Spleen (tissue), 7 donors: Measurements from ENCODE around the gene PKIG.

Experiments used
- CTCF ChIP-seq, 11 experiments: fragments of 200-600 bp in 7 of 11; fragments of 450-650 bp in 4 of 11; sonication (generic) in 4 of 11; IDR thresholded peaks in 8 of 11; conservative IDR thresholded peaks in 3 of 11; 1 replicate in 7 of 11; 2 replicates in 4 of 11; pipeline versions ENCODE4 v1.4.0 to v1.8.0; 2016 to 2021; ENCODE audit warnings: antibody characterized with exemption in 11 of 11, inconsistent platforms in 4 of 11, mild to moderate bottlenecking in 1 of 11
- POLR2A ChIP-seq, 3 donors: fragments of 450-650 bp; IDR thresholded peaks; one replicate each; pipeline ENCODE4 v1.5.1; 2017; ENCODE audit warnings: antibody characterized with exemption in 3 of 3, mild to moderate bottlenecking in 1 of 3
- POLR2AphosphoS5 ChIP-seq, 3 donors: sonication (generic); formaldehyde crosslinking; IDR thresholded peaks; one replicate each; pipeline ENCODE4 v1.5.1; 2017; ENCODE audit warnings: antibody characterized with exemption in 3 of 3
- donor health status: DM: no; HTN: no; CAD: no; lungs with moderate emphysema.
- donor health status: DM: no; HTN: no; CAD: no.
- donor health status: DM: no; HTN: no; CAD: no.

GRCh38 chr20:44559302-44559701 lies 23.1 kb upstream of the PKIG start:
- TF ChIP-seq POLR2AphosphoS5 (IDR thresholded peaks at IDR 0.05), result no peak
- TF ChIP-seq CTCF (IDR thresholded peaks at IDR 0.05 in 8 of 11, conservative IDR thresholded peaks at IDR 0.05 in 3 of 11), result no peak
- no peak for TF ChIP-seq POLR2A (IDR thresholded peaks at IDR 0.05)
